ENCODE measurements around the gene DUSP5. TPM values are rescaled to one million over a fixed set of nuclear protein-coding genes. Genes with fewer than 3 reads are reported as not detected.

Gene DUSP5
- total and polyA plus RNA-seq, 4 donors: 2.0 to 8.9 (median 8.0) TPM

DNA sequence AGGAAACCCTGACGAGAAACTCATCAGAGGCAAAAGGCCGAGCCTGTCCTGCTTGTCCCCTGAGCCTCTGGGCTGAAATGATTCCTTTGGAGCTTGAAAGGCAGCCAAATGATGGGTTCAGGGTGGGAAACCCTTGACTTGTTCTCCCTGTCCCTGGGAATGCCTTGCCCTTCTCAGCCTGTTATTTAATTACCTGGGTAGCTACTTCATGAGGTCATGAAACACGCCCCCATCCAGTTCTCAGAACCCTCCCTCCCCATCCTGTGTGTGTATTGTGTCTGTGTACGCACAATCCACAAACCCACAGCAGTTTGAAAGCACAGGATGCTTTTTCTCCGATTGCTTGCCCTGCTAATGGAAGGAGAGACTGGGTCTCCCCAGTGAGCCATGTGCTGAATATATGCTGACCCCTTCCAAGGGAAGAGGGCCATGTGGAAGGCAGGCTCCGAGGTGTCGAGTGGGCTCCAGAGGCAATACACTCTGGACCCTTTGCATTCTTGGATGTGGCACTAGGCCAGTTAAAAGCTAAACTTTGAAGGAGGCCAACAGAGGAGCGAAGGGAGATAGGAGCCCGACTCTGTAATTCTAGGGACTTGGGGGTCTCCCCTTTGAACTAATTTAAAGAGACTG is 10.6 kb downstream of the DUSP5 start (continued):
- TF ChIP-seq, protein P1, sequence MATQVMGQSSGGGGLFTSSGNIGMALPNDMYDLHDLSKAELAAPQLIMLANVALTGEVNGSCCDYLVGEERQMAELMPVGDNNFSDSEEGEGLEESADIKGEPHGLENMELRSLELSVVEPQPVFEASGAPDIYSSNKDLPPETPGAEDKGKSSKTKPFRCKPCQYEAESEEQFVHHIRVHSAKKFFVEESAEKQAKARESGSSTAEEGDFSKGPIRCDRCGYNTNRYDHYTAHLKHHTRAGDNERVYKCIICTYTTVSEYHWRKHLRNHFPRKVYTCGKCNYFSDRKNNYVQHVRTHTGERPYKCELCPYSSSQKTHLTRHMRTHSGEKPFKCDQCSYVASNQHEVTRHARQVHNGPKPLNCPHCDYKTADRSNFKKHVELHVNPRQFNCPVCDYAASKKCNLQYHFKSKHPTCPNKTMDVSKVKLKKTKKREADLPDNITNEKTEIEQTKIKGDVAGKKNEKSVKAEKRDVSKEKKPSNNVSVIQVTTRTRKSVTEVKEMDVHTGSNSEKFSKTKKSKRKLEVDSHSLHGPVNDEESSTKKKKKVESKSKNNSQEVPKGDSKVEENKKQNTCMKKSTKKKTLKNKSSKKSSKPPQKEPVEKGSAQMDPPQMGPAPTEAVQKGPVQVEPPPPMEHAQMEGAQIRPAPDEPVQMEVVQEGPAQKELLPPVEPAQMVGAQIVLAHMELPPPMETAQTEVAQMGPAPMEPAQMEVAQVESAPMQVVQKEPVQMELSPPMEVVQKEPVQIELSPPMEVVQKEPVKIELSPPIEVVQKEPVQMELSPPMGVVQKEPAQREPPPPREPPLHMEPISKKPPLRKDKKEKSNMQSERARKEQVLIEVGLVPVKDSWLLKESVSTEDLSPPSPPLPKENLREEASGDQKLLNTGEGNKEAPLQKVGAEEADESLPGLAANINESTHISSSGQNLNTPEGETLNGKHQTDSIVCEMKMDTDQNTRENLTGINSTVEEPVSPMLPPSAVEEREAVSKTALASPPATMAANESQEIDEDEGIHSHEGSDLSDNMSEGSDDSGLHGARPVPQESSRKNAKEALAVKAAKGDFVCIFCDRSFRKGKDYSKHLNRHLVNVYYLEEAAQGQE (IDR thresholded peaks at IDR 0.05): no peak
- TF ChIP-seq SP1 (IDR thresholded peaks at IDR 0.05) (no peak), FOXA1 (IDR thresholded peaks at IDR 0.05) (no peak), GABPA (IDR thresholded peaks at IDR 0.05 in 1 of 2, conservative IDR thresholded peaks at IDR 0.05 in 1 of 2) (no peak), ZBTB33 (IDR thresholded peaks at IDR 0.05) (no peak), RXRA (IDR thresholded peaks at IDR 0.05) (no peak), EGR1 (IDR thresholded peaks at IDR 0.05; ENCODE audit: low read depth in 2 of 2) (no peak)

GRCh38 chr10:110508806-110509544 is 11.3 kb downstream of the DUSP5 start:
- Histone ChIP-seq H3K9me3 (ENCODE audit: control insufficient read depth in 4 of 4, low read length in 3 of 4) (no peaks in the 10 kb centered on the region), H3K27ac (ENCODE audit: low read depth in 1 of 2, low read length in 2 of 2) (no peak overlapping the region), H3K36me3 (ENCODE audit: control insufficient read depth in 4 of 4, insufficient read depth in 3 of 4, low read depth in 1 of 4, low read length in 3 of 4) (peaks cover 0 to 7% (median under 1%) of the 10 kb centered on the region in 4 donors), H3K4me1 (ENCODE audit: control insufficient read depth in 4 of 4, insufficient read depth in 4 of 4, low read length in 3 of 4) (peaks cover 0 to 12% (median 2%) of the 10 kb centered on the region in 4 donors), H3K4me3 (ENCODE audit: low read depth in 1 of 3, low read length in 3 of 3) (no peak overlapping the region), H3K9ac (ENCODE audit: low read depth in 1 of 2, low read length in 2 of 2) (no peak overlapping the region), H3K27me3 (ENCODE audit: control insufficient read depth in 4 of 4, insufficient read depth in 4 of 4, low read length in 3 of 4) (no peaks in the 10 kb centered on the region)
- WGBS: 85% methylated on average over 11 of the region's 11 CpGs
- DNase-seq (ENCODE audit: low spot score): no peak
- TF ChIP-seq FOXA1 (IDR thresholded peaks at IDR 0.05) (no peak), TAF1 (conservative IDR thresholded peaks at IDR 0.05) (no peak), ATF3 (IDR thresholded peaks at IDR 0.05) (no peak), ZBTB33 (IDR thresholded peaks at IDR 0.05) (no peak), FOXA2 (IDR thresholded peaks at IDR 0.05) (no peak), NR2F2 (IDR thresholded peaks at IDR 0.05) (peak; percentile 43), HNF4A (conservative IDR thresholded peaks at IDR 0.05) (no peak)
- TF ChIP-seq, protein P1 (IDR thresholded peaks at IDR 0.05): no peak

All from liver (tissue), 9 donors.